CD14-positive monocyte (primary cell): ENCODE data around the gene HINT2. TPM values are rescaled to one million over a fixed set of nuclear protein-coding genes. Genes with fewer than 3 reads are reported as not detected.
A peak's percentile ranks its signal among the peaks of the same experiment; 100 is the strongest.

Experiments used
- DNase-seq, 3 donors: peaks; one replicate each; pipeline ENCODE4 v3.0.0-alpha.2; 2011 to 2022
- H2AFZ ChIP-seq: 2 replicates; pipeline ENCODE4 v1.6.0; 2012; ENCODE audit warnings: mild to moderate bottlenecking, low read depth, low read length, inconsistent platforms; ENCODE audit not compliant: insufficient read depth, poor library complexity, severe bottlenecking
- H3K27ac ChIP-seq, 2 donors: 1 replicate in 1 of 2; 2 replicates in 1 of 2; pipeline ENCODE4 v1.5.1; 2012 to 2013; ENCODE audit warnings: low read length in 2 of 2, control low read depth in 1 of 2, inconsistent platforms in 1 of 2, low read depth in 1 of 2, mild to moderate bottlenecking in 1 of 2
- H3K27me3 ChIP-seq, 2 donors: one replicate each; pipeline versions ENCODE4 v1.6.0 to v1.6.1; 2011 to 2013; ENCODE audit warnings: low read length in 2 of 2; ENCODE audit not compliant: control insufficient read depth in 2 of 2, insufficient read depth in 2 of 2
- H3K36me3 ChIP-seq, 2 donors: replicated peaks in 1 of 2; 1 replicate in 1 of 2; 2 replicates in 1 of 2; pipeline versions ENCODE4 v1.5.1 to v1.6.1; 2012 to 2013; ENCODE audit warnings: low read length in 2 of 2, control low read depth in 1 of 2, inconsistent platforms in 1 of 2, mild to moderate bottlenecking in 1 of 2; ENCODE audit not compliant: insufficient read depth in 2 of 2, control insufficient read depth in 1 of 2
- H3K4me1 ChIP-seq, 2 donors: 1 replicate in 1 of 2; 2 replicates in 1 of 2; pipeline versions ENCODE4 v1.5.1 to v1.6.1; 2012 to 2013; ENCODE audit warnings: low read length in 2 of 2, control low read depth in 1 of 2, inconsistent platforms in 1 of 2, mild to moderate bottlenecking in 1 of 2, moderate library complexity in 1 of 2; ENCODE audit not compliant: insufficient read depth in 2 of 2, control insufficient read depth in 1 of 2
- H3K4me2 ChIP-seq: replicated peaks from 2 replicates; pipeline ENCODE3; 2012; ENCODE audit warnings: low read length, moderate library complexity, mild to moderate bottlenecking; ENCODE audit not compliant: poor library complexity, severe bottlenecking; ENCODE audit errors: extremely low read depth
- H3K4me3 ChIP-seq, 3 experiments: fragments of 200-600 bp in 1 of 3; sonication (generic) in 1 of 3; replicated peaks in 1 of 3; 1 replicate in 2 of 3; 2 replicates in 1 of 3; pipeline ENCODE4 v1.5.1; 2011 to 2013; ENCODE audit warnings: low read length in 3 of 3, mild to moderate bottlenecking in 3 of 3, control low read depth in 2 of 3, low read depth in 2 of 3, inconsistent platforms in 1 of 3, moderate library complexity in 1 of 3
- H3K79me2 ChIP-seq: 2 replicates; pipeline ENCODE4 v1.6.0; 2012; ENCODE audit warnings: mild to moderate bottlenecking, control low read depth, inconsistent platforms, low read length, moderate library complexity; ENCODE audit not compliant: insufficient read depth
- H3K9ac ChIP-seq: 2 replicates; pipeline ENCODE4 v1.6.0; 2017; ENCODE audit warnings: low read length, mild to moderate bottlenecking; ENCODE audit not compliant: insufficient read depth, poor library complexity, severe bottlenecking
- H3K9me3 ChIP-seq, 2 donors: replicated peaks in 1 of 2; 1 replicate in 1 of 2; 2 replicates in 1 of 2; pipeline versions ENCODE4 v1.5.1 to v1.6.1; 2012 to 2013; ENCODE audit warnings: low read length in 2 of 2, control low read depth in 1 of 2; ENCODE audit not compliant: control insufficient read depth in 1 of 2, insufficient read depth in 1 of 2
- H4K20me1 ChIP-seq: 2 replicates; pipeline ENCODE4 v1.6.0; 2012; ENCODE audit warnings: mild to moderate bottlenecking, low read length, control low read depth, moderate library complexity; ENCODE audit not compliant: insufficient read depth
- H3K27ac Mint-ChIP-seq, 7 donors: one replicate each; pipeline ENCODE4 v1.8.0; 2020; ENCODE audit warnings: mild to moderate bottlenecking in 7 of 7, mixed read lengths in 7 of 7, moderate library complexity in 6 of 7, inconsistent platforms in 2 of 7
- H3K27me3 Mint-ChIP-seq, 3 donors: one replicate each; pipeline ENCODE4 v1.8.0; 2021 to 2022; ENCODE audit warnings: low read depth in 3 of 3, mild to moderate bottlenecking in 3 of 3, mixed read lengths in 3 of 3, moderate library complexity in 3 of 3, inconsistent platforms in 1 of 3
- H3K36me3 Mint-ChIP-seq, 2 donors: one replicate each; pipeline ENCODE4 v1.8.0; 2020; ENCODE audit warnings: mixed read lengths in 2 of 2, inconsistent platforms in 1 of 2, mild to moderate bottlenecking in 1 of 2
- H3K4me1 Mint-ChIP-seq: one replicate; pipeline ENCODE4 v1.8.0; 2020; ENCODE audit warnings: mild to moderate bottlenecking, mixed read lengths
- H3K4me3 Mint-ChIP-seq, 2 donors: one replicate each; pipeline ENCODE4 v1.8.0; 2020; ENCODE audit warnings: mild to moderate bottlenecking in 2 of 2, mixed read lengths in 2 of 2, moderate library complexity in 1 of 2
- H3K9me3 Mint-ChIP-seq, 7 donors: one replicate each; pipeline ENCODE4 v1.8.0; 2020 to 2022; ENCODE audit warnings: mixed read lengths in 7 of 7, mild to moderate bottlenecking in 6 of 7, moderate library complexity in 6 of 7, inconsistent platforms in 2 of 7
- WGBS: methylation state at CpG from one replicate; pipeline ENCODE4 v1.1.5; 2013; ENCODE audit warnings: missing lambda C conversion rate; ENCODE audit not compliant: insufficient coverage; 5-methylcytosine and 5-hydroxymethylcytosine counted together
- intact Hi-C, 2 donors: fragments of 100-400 bp; cut with micrococcal nuclease; formaldehyde crosslinking; loops; one replicate each; pipeline versions ENCODE4 v1.15.0 to v1.15.1; 2023
- polyA plus RNA-seq, 3 donors: library from polyadenylated mRNA; depleted of rRNA in 1 of 3; unstranded in 2 of 3; stranded (reverse) in 1 of 3; fragments of 300-500 nt in 2 of 3; fragments of >200 nt in 1 of 3; fragmentation: Illumina TruSeq in 2 of 3; gene quantifications; 1 replicate in 2 of 3; 2 replicates in 1 of 3; pipeline ENCODE4 v1.2.3, GENCODE V29; 2012 to 2021
- TF ChIP-seq, protein P1 (sequence below): fragments of 200-600 bp; IDR thresholded peaks from one replicate; pipeline ENCODE4 v1.8.0; 2022; ENCODE audit warnings: antibody characterized with exemption, mild to moderate bottlenecking

Gene HINT2
- polyA plus RNA-seq, 3 donors: 19.9 to 64.5 (median 59.1) TPM

DNA sequence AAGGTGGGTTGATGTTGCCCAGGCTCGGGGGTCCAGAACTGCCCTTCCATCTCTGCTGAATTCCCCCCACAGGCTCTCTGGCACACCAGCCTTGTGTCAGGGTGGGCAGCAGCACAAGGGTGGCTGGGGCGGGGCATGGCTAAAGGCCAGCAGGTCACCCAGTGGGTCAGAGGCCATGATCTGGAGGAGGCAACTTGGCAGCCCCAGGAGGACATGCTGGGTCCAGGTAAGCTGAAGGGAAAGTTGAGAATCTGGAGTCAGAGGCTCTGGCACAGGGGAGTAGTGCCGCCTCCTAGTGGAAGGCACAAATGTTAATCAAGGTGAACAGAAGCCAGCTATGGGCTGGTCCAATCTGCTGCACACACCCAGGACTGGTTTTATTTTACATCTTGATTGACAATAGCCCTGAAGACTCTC, 20.4 kb upstream of the HINT2 start:
- Mint-ChIP-seq H3K4me1 (peaks cover 83% of the 10 kb centered on the region), H3K9me3 (peaks cover 4 to 8% (median 5%) of the 10 kb centered on the region in 7 donors), H3K27ac (peak overlapping the region in 1 of 7 donors; percentile 71), H3K4me3 (no peak overlapping the region), H3K36me3 (peaks cover 30 to 33% of the 10 kb centered on the region in 2 donors), H3K27me3 (peaks cover 18 to 30% (median 20%) of the 10 kb centered on the region in 3 donors)
- Histone ChIP-seq H3K4me1 (peaks cover 67 to 70% of the 10 kb centered on the region in 2 donors), H3K27me3 (no peaks in the 10 kb centered on the region), H3K9me3 (no peaks in the 10 kb centered on the region), H3K36me3 (no peaks in the 10 kb centered on the region), H4K20me1 (no peaks in the 10 kb centered on the region), H3K4me2 (no peak overlapping the region), H2AFZ (no peak overlapping the region), H3K4me3 (no peak overlapping the region), H3K79me2 (no peaks in the 10 kb centered on the region), H3K9ac (no peak overlapping the region), H3K27ac (no peak overlapping the region)
- 100% methylated on average over 3 of the region's 3 CpGs for WGBS
- TF ChIP-seq, protein P1, sequence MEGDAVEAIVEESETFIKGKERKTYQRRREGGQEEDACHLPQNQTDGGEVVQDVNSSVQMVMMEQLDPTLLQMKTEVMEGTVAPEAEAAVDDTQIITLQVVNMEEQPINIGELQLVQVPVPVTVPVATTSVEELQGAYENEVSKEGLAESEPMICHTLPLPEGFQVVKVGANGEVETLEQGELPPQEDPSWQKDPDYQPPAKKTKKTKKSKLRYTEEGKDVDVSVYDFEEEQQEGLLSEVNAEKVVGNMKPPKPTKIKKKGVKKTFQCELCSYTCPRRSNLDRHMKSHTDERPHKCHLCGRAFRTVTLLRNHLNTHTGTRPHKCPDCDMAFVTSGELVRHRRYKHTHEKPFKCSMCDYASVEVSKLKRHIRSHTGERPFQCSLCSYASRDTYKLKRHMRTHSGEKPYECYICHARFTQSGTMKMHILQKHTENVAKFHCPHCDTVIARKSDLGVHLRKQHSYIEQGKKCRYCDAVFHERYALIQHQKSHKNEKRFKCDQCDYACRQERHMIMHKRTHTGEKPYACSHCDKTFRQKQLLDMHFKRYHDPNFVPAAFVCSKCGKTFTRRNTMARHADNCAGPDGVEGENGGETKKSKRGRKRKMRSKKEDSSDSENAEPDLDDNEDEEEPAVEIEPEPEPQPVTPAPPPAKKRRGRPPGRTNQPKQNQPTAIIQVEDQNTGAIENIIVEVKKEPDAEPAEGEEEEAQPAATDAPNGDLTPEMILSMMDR: no peak
- DNase-seq: no peak
- intact Hi-C loops: no loop called here

DNA sequence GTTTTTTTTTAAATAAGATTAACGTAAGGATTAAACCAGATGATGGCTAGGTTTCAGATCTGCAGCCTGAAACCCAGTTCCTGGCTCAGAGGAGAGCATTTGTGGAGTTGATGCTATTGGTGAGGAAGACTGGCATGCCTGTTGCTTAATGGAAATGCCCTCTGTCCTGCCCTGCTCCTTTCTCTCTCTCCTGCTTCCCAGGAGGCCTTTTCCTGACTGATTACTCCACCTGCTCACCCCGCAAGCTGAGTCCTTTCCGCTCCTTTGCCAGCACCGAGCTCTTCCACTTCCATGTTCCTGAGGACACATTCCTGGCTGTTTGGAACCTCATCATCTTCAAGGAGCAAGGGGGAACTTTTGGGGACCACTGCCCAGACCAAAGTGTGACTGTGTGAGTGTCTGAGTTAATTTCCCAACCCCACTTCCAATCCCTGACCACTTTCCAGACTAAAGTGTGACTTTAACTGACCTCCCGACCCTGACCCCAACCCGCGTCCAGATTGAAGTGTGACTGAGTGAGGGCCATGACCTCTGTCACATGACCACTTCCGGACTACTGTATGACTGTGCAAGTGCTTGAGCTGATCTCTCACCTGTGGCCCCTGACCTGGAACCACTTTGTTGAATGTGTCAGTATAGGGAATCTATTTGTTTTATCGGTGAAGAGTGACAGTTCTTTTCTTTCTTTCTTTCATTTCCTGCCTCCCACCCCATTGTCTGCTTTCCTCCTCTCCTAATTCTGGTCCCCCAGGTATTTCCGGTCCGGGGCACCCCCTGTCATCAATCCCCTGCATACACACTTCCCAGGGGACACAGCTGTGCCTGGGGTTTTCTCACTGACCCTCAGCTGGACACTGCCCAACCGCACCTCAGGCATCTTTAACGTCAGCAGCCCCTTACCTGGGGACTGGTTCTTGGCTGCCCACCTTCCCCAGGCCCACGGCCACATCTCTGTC, 19.7 kb upstream of the HINT2 start:
- TF ChIP-seq, protein P1: no peak
- peaks cover 16 to 31% (median 18%) of the 10 kb centered on the region in 3 donors for H3K27me3 Mint-ChIP-seq
- no peak overlapping the region for H2AFZ ChIP-seq
- no peaks in the 10 kb centered on the region for H3K27me3 ChIP-seq
- H3K4me1 Mint-ChIP-seq: peaks cover 85% of the 10 kb centered on the region
- no peak for DNase-seq
- H3K79me2 ChIP-seq: peaks cover 4% of the 10 kb centered on the region
- H3K4me2 ChIP-seq: peak overlapping the region; percentile 67
- H3K4me1 ChIP-seq: peaks cover 67 to 70% of the 10 kb centered on the region in 2 donors
- intact Hi-C loops: no loop called here
- H3K9me3 Mint-ChIP-seq: peaks cover 0 to 2% (median 0%) of the 10 kb centered on the region in 7 donors
- peak overlapping the region in 6 of 7 donors; percentile 30 to 93 (median 62) for H3K27ac Mint-ChIP-seq
- H3K27ac ChIP-seq: peak overlapping the region in 1 of 2 donors; percentile 42
- H3K4me3 Mint-ChIP-seq: peak overlapping the region in 1 of 2 donors; percentile 78
- WGBS: 86% methylated on average over 11 of the region's 14 CpGs
- H3K4me3 ChIP-seq: peak overlapping the region in 1 of 3 experiments; percentile 39
- H3K9me3 ChIP-seq: no peaks in the 10 kb centered on the region
- no peaks in the 10 kb centered on the region for H3K36me3 ChIP-seq
- H3K9ac ChIP-seq: no peak overlapping the region
- no peaks in the 10 kb centered on the region for H4K20me1 ChIP-seq
- peaks cover 27 to 29% of the 10 kb centered on the region in 2 donors for H3K36me3 Mint-ChIP-seq
